Iris pigment epithelial cell (primary cell): Measurements from ENCODE around the gene RAX2.

Source experiments
- DNase-seq: peaks from one replicate; pipeline ENCODE4 v3.0.0-alpha.2; 2011; ENCODE audit warnings: low read depth

Gene RAX2

GRCh38 chr19:3778104-3778867, 6.3 kb upstream of the RAX2 start:
- DNase-seq: no peak

GRCh38 chr19:3776479-3777040, 4.5 kb upstream of the RAX2 start:
- DNase-seq: no peak

GRCh38 chr19:3775831-3776230, 3.8 kb upstream of the RAX2 start:
- DNase-seq: no peak

GRCh38 chr19:3775374-3775711, 3.3 kb upstream of the RAX2 start:
- DNase-seq: no peak

- no peak for DNase-seq
Measured at GRCh38 chr19:3774621-3775373, 2.8 kb upstream of the RAX2 start.

GRCh38 chr19:3773814-3774515, 1.9 kb upstream of the RAX2 start:
- no peak for DNase-seq

- DNase-seq: no peak
Measured at GRCh38 chr19:3771000-3771905, 775 bp downstream of the RAX2 start.

- no peak for DNase-seq
Measured at GRCh38 chr19:3770136-3770999, 1.7 kb downstream of the RAX2 start.

GRCh38 chr19:3769494-3769893, 2.5 kb downstream of the RAX2 start:
- no peak for DNase-seq

- no peak for DNase-seq
Measured at GRCh38 chr19:3768748-3769099, 3.3 kb downstream of the RAX2 start.

- no peak for DNase-seq
Measured at GRCh38 chr19:3768015-3768747, 3.8 kb downstream of the RAX2 start.

- no peak for DNase-seq
Measured at GRCh38 chr19:3767050-3767449, 5.0 kb downstream of the RAX2 start.

GRCh38 chr19:3766520-3766919, 5.5 kb downstream of the RAX2 start:
- DNase-seq: no peak

- peak; percentile 31 for DNase-seq
Measured at GRCh38 chr19:3765757-3766156, 6.3 kb downstream of the RAX2 start.

- no peak for DNase-seq
Measured at GRCh38 chr19:3765121-3765520, 6.9 kb downstream of the RAX2 start.

GRCh38 chr19:3762501-3763459, 9.2 kb downstream of the RAX2 start, which contains the start of gene MRPL54:
Gene MRPL54, plus strand, starts transcription at chr19:3762682. Its CDS starts 19 bp downstream, at chr19:3762701.
- DNase-seq: peak; percentile 100

- DNase-seq: no peak
Measured at GRCh38 chr19:3762130-3762473, 9.9 kb downstream of the RAX2 start.

GRCh38 chr19:3761382-3762129, 10.5 kb downstream of the RAX2 start, which contains the start of gene APBA3:
Gene APBA3, minus strand, starts transcription at chr19:3761692. Its CDS starts 1,428 bp downstream, at chr19:3760264.
- DNase-seq: peak; percentile 81
